ENCODE results near the gene PTH2. TPM values are rescaled to one million over a fixed set of nuclear protein-coding genes. Genes with fewer than 3 reads are reported as not detected.

Gene PTH2
- total and polyA plus RNA-seq, 2 donors (not counting 1 experiment from before 2014, with no cell fraction given), result not detected

GRCh38 chr19:49443366-49444099 lies 20.3 kb upstream of the PTH2 start:
- Histone ChIP-seq H3K79me2 (ENCODE audit: control insufficient read depth, insufficient read depth, low read length) (no peaks in the 10 kb centered on the region), H3K36me3 (ENCODE audit: control insufficient read depth, insufficient read depth, low read length) (peaks cover 3% of the 10 kb centered on the region), H3K27ac (ENCODE audit: insufficient read depth, low read length) (peak overlapping the region; percentile 23), H3K9me3 (ENCODE audit: control insufficient read depth, insufficient read depth, low read depth, low read length) (no peaks in the 10 kb centered on the region), H4K20me1 (ENCODE audit: control insufficient read depth, extremely low read depth, insufficient read depth, low read length) (no peaks in the 10 kb centered on the region), H3K4me3 (replicated peaks in 1 of 4; ENCODE audit: control extremely low read depth in 1 of 4, insufficient read depth in 1 of 4, low read depth in 3 of 4, low read length in 4 of 4) (peak overlapping the region; percentile 61 to 71 (median 64)), H3K27me3 (ENCODE audit: control insufficient read depth, insufficient read depth, low read length) (peaks cover 34% of the 10 kb centered on the region), H3K9ac (ENCODE audit: insufficient read depth, low read length) (peak overlapping the region; percentile 44), H2AFZ (ENCODE audit: low read length) (peak overlapping the region; percentile 83), H3K4me2 (ENCODE audit: extremely low read depth, insufficient read depth, low read length) (peak overlapping the region; percentile 90), H3K4me1 (ENCODE audit: control insufficient read depth, extremely low read depth, insufficient read depth, low read length) (no peaks in the 10 kb centered on the region)
- no peak for TF ChIP-seq EZH2 (IDR thresholded peaks at IDR 0.05; ENCODE audit: low read length, missing control alignments)
- TF ChIP-seq, protein P1, sequence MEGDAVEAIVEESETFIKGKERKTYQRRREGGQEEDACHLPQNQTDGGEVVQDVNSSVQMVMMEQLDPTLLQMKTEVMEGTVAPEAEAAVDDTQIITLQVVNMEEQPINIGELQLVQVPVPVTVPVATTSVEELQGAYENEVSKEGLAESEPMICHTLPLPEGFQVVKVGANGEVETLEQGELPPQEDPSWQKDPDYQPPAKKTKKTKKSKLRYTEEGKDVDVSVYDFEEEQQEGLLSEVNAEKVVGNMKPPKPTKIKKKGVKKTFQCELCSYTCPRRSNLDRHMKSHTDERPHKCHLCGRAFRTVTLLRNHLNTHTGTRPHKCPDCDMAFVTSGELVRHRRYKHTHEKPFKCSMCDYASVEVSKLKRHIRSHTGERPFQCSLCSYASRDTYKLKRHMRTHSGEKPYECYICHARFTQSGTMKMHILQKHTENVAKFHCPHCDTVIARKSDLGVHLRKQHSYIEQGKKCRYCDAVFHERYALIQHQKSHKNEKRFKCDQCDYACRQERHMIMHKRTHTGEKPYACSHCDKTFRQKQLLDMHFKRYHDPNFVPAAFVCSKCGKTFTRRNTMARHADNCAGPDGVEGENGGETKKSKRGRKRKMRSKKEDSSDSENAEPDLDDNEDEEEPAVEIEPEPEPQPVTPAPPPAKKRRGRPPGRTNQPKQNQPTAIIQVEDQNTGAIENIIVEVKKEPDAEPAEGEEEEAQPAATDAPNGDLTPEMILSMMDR (conservative IDR thresholded peaks at IDR 0.05 in 1 of 2, IDR thresholded peaks at IDR 0.05 in 1 of 2; ENCODE audit: low read depth in 1 of 2, low read length in 2 of 2), result peak; percentile 74 to 84
- peak; percentile 92 to 94 for DNase-seq (ENCODE audit: low read depth in 2 of 2)

DNA sequence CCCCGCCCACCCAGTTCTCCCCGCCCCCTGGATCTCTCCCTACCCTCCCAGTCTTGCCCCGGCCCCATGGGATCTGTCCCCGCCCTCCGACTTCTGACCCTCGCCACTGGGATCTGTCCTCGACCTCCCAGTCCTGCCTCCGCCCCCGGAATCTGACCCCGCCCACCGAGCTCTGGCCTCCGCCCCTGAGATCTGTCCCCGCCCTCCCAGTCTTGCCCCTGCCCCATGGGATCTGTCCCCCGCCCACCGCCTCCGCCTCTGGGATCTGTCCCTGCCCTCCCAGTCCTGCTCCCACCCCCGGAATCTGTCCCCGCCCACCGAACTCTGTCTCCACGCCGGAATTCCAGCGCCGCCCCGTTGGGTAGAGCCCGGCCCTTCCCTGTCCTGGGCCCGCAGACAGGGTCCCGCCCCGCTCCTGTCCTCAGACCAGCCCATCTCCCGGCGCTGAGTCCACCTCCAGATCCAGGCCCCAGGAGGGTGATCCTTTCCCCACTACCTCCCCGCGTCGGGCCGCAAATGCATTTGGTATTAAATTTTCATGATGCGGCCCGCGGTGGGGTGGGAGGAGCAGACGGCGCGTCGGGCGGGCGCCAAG lies 19.6 kb upstream of the PTH2 start:
- no peak overlapping the region for H3K27ac ChIP-seq (ENCODE audit: insufficient read depth, low read length)
- H4K20me1 ChIP-seq (ENCODE audit: control insufficient read depth, extremely low read depth, insufficient read depth, low read length), result no peaks in the 10 kb centered on the region
- TF ChIP-seq EZH2 (IDR thresholded peaks at IDR 0.05; ENCODE audit: low read length, missing control alignments), result no peak
- TF ChIP-seq, protein P1 (conservative IDR thresholded peaks at IDR 0.05 in 1 of 2, IDR thresholded peaks at IDR 0.05 in 1 of 2; ENCODE audit: low read depth in 1 of 2, low read length in 2 of 2), result no peak
- no peaks in the 10 kb centered on the region for H3K79me2 ChIP-seq (ENCODE audit: control insufficient read depth, insufficient read depth, low read length)
- H3K4me3 ChIP-seq (replicated peaks in 1 of 4; ENCODE audit: control extremely low read depth in 1 of 4, insufficient read depth in 1 of 4, low read depth in 3 of 4, low read length in 4 of 4), result peak overlapping the region; percentile 61 to 71 (median 64)
- peaks cover 3% of the 10 kb centered on the region for H3K36me3 ChIP-seq (ENCODE audit: control insufficient read depth, insufficient read depth, low read length)
- H3K9me3 ChIP-seq (ENCODE audit: control insufficient read depth, insufficient read depth, low read depth, low read length), result no peaks in the 10 kb centered on the region
- peaks cover 40% of the 10 kb centered on the region for H3K27me3 ChIP-seq (ENCODE audit: control insufficient read depth, insufficient read depth, low read length)
- peak overlapping the region; percentile 44 for H3K9ac ChIP-seq (ENCODE audit: insufficient read depth, low read length)
- peak overlapping the region; percentile 83 for H2AFZ ChIP-seq (ENCODE audit: low read length)
- DNase-seq (ENCODE audit: low read depth in 2 of 2), result peak; percentile 68 to 78
- H3K4me2 ChIP-seq (ENCODE audit: extremely low read depth, insufficient read depth, low read length), result peak overlapping the region; percentile 90
- H3K4me1 ChIP-seq (ENCODE audit: control insufficient read depth, extremely low read depth, insufficient read depth, low read length), result no peaks in the 10 kb centered on the region

- H3K4me3 ChIP-seq (replicated peaks in 1 of 4; ENCODE audit: control extremely low read depth in 1 of 4, insufficient read depth in 1 of 4, low read depth in 3 of 4, low read length in 4 of 4), result no peak overlapping the region
- H3K36me3 ChIP-seq (ENCODE audit: control insufficient read depth, insufficient read depth, low read length), result peaks cover 3% of the 10 kb centered on the region
- no peak overlapping the region for H3K9ac ChIP-seq (ENCODE audit: insufficient read depth, low read length)
- peaks cover 46% of the 10 kb centered on the region for H3K27me3 ChIP-seq (ENCODE audit: control insufficient read depth, insufficient read depth, low read length)
- peak; percentile 25 for TF ChIP-seq EZH2 (IDR thresholded peaks at IDR 0.05; ENCODE audit: low read length, missing control alignments)
- TF ChIP-seq, protein P1 (conservative IDR thresholded peaks at IDR 0.05 in 1 of 2, IDR thresholded peaks at IDR 0.05 in 1 of 2; ENCODE audit: low read depth in 1 of 2, low read length in 2 of 2), result no peak
- no peaks in the 10 kb centered on the region for H4K20me1 ChIP-seq (ENCODE audit: control insufficient read depth, extremely low read depth, insufficient read depth, low read length)
- no peak overlapping the region for H3K27ac ChIP-seq (ENCODE audit: insufficient read depth, low read length)
- no peak overlapping the region for H3K4me2 ChIP-seq (ENCODE audit: extremely low read depth, insufficient read depth, low read length)
- no peak for DNase-seq (ENCODE audit: low read depth in 2 of 2)
- H3K9me3 ChIP-seq (ENCODE audit: control insufficient read depth, insufficient read depth, low read depth, low read length), result no peaks in the 10 kb centered on the region
- no peaks in the 10 kb centered on the region for H3K4me1 ChIP-seq (ENCODE audit: control insufficient read depth, extremely low read depth, insufficient read depth, low read length)
- no peaks in the 10 kb centered on the region for H3K79me2 ChIP-seq (ENCODE audit: control insufficient read depth, insufficient read depth, low read length)
- H2AFZ ChIP-seq (ENCODE audit: low read length), result no peak overlapping the region
Measured at GRCh38 chr19:49442354-49442753, 19.1 kb upstream of the PTH2 start.
